Ishikawa (cell line): Measurements from ENCODE around the gene GDPD5.

ENCODE experiments used
- CEBPB ChIP-seq: IDR thresholded peaks from 2 replicates; pipeline ENCODE4 v1.6.1; 2012
- CREB1 ChIP-seq: IDR thresholded peaks from 2 replicates; pipeline ENCODE4 v1.6.1; 2012; ENCODE audit warnings: low read depth
- EGR1 ChIP-seq: IDR thresholded peaks from 2 replicates; pipeline ENCODE4 v1.6.1; 2012
- MAX ChIP-seq: IDR thresholded peaks from 2 replicates; pipeline ENCODE4 v1.6.1; 2012
- NFIC ChIP-seq: IDR thresholded peaks from 2 replicates; pipeline ENCODE4 v1.6.1; 2012
- RAD21 ChIP-seq: IDR thresholded peaks from 2 replicates; pipeline ENCODE4 v1.6.1; 2012; ENCODE audit warnings: low read depth
- TAF1 ChIP-seq: IDR thresholded peaks from 2 replicates; pipeline ENCODE4 v1.6.1; 2012; ENCODE audit warnings: low read depth, mild to moderate bottlenecking
- TCF12 ChIP-seq: IDR thresholded peaks from 2 replicates; pipeline ENCODE4 v1.6.1; 2012; ENCODE audit warnings: low read depth
- TEAD4 ChIP-seq: IDR thresholded peaks from 2 replicates; pipeline ENCODE4 v1.6.1; 2012
- USF1 ChIP-seq: IDR thresholded peaks from 2 replicates; pipeline ENCODE4 v1.6.1; 2012
- TF ChIP-seq, protein P1 (sequence below): IDR thresholded peaks from 2 replicates; pipeline ENCODE4 v1.6.1; 2012; ENCODE audit warnings: low read depth, mild to moderate bottlenecking

- TF ChIP-seq NFIC (no peak), TAF1 (no peak), CEBPB (no peak), TEAD4 (no peak), MAX (no peak), USF1 (no peak), RAD21 (no peak), EGR1 (no peak), CREB1 (no peak), TCF12 (no peak)
- TF ChIP-seq, protein P1, sequence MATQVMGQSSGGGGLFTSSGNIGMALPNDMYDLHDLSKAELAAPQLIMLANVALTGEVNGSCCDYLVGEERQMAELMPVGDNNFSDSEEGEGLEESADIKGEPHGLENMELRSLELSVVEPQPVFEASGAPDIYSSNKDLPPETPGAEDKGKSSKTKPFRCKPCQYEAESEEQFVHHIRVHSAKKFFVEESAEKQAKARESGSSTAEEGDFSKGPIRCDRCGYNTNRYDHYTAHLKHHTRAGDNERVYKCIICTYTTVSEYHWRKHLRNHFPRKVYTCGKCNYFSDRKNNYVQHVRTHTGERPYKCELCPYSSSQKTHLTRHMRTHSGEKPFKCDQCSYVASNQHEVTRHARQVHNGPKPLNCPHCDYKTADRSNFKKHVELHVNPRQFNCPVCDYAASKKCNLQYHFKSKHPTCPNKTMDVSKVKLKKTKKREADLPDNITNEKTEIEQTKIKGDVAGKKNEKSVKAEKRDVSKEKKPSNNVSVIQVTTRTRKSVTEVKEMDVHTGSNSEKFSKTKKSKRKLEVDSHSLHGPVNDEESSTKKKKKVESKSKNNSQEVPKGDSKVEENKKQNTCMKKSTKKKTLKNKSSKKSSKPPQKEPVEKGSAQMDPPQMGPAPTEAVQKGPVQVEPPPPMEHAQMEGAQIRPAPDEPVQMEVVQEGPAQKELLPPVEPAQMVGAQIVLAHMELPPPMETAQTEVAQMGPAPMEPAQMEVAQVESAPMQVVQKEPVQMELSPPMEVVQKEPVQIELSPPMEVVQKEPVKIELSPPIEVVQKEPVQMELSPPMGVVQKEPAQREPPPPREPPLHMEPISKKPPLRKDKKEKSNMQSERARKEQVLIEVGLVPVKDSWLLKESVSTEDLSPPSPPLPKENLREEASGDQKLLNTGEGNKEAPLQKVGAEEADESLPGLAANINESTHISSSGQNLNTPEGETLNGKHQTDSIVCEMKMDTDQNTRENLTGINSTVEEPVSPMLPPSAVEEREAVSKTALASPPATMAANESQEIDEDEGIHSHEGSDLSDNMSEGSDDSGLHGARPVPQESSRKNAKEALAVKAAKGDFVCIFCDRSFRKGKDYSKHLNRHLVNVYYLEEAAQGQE: no peak
Measured at GRCh38 chr11:75474240-75474639, 51.5 kb downstream of the GDPD5 start.
